Measurements from ENCODE around the gene GALNT18.

Gene GALNT18

GRCh38 chr11:11581481-11581880 is 40.3 kb downstream of the GALNT18 start:
- TF ChIP-seq EP300 (IDR thresholded peaks at IDR 0.05; ENCODE audit: borderline replicate concordance) (no peak), NFIC (IDR thresholded peaks at IDR 0.05) (no peak), CREB1 (IDR thresholded peaks at IDR 0.05; ENCODE audit: low read depth) (no peak), FOXM1 (IDR thresholded peaks at IDR 0.05; ENCODE audit: borderline replicate concordance, low read depth) (no peak)
- TF ChIP-seq, protein P1, sequence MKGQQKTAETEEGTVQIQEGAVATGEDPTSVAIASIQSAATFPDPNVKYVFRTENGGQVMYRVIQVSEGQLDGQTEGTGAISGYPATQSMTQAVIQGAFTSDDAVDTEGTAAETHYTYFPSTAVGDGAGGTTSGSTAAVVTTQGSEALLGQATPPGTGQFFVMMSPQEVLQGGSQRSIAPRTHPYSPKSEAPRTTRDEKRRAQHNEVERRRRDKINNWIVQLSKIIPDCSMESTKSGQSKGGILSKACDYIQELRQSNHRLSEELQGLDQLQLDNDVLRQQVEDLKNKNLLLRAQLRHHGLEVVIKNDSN (IDR thresholded peaks at IDR 0.05) = no peak
- TF ChIP-seq, protein P2, sequence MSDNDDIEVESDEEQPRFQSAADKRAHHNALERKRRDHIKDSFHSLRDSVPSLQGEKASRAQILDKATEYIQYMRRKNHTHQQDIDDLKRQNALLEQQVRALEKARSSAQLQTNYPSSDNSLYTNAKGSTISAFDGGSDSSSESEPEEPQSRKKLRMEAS (IDR thresholded peaks at IDR 0.05) = no peak
- TF ChIP-seq, protein P3, sequence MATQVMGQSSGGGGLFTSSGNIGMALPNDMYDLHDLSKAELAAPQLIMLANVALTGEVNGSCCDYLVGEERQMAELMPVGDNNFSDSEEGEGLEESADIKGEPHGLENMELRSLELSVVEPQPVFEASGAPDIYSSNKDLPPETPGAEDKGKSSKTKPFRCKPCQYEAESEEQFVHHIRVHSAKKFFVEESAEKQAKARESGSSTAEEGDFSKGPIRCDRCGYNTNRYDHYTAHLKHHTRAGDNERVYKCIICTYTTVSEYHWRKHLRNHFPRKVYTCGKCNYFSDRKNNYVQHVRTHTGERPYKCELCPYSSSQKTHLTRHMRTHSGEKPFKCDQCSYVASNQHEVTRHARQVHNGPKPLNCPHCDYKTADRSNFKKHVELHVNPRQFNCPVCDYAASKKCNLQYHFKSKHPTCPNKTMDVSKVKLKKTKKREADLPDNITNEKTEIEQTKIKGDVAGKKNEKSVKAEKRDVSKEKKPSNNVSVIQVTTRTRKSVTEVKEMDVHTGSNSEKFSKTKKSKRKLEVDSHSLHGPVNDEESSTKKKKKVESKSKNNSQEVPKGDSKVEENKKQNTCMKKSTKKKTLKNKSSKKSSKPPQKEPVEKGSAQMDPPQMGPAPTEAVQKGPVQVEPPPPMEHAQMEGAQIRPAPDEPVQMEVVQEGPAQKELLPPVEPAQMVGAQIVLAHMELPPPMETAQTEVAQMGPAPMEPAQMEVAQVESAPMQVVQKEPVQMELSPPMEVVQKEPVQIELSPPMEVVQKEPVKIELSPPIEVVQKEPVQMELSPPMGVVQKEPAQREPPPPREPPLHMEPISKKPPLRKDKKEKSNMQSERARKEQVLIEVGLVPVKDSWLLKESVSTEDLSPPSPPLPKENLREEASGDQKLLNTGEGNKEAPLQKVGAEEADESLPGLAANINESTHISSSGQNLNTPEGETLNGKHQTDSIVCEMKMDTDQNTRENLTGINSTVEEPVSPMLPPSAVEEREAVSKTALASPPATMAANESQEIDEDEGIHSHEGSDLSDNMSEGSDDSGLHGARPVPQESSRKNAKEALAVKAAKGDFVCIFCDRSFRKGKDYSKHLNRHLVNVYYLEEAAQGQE (IDR thresholded peaks at IDR 0.05; ENCODE audit: low read depth) = no peak

GRCh38 chr11:11580841-11581411 is 40.9 kb downstream of the GALNT18 start:
- no peak for TF ChIP-seq TEAD4 (IDR thresholded peaks at IDR 0.05)
- TF ChIP-seq, protein P3 (IDR thresholded peaks at IDR 0.05; ENCODE audit: low read depth) = no peak
- no peak for TF ChIP-seq TAF1 (IDR thresholded peaks at IDR 0.05; ENCODE audit: low read depth)
- TF ChIP-seq, protein P1 (IDR thresholded peaks at IDR 0.05) = no peak
- no peak for TF ChIP-seq NFIC (IDR thresholded peaks at IDR 0.05)
- TF ChIP-seq EGR1 (IDR thresholded peaks at IDR 0.05) = no peak
- TF ChIP-seq CEBPB (IDR thresholded peaks at IDR 0.05) = no peak
- TF ChIP-seq EP300 (IDR thresholded peaks at IDR 0.05; ENCODE audit: borderline replicate concordance) = no peak
- TF ChIP-seq, protein P2 (IDR thresholded peaks at IDR 0.05) = no peak
- no peak for TF ChIP-seq TCF12 (IDR thresholded peaks at IDR 0.05; ENCODE audit: low read depth)
- no peak for TF ChIP-seq YY1 (IDR thresholded peaks at IDR 0.05; ENCODE audit: low read depth)
- TF ChIP-seq FOXM1 (IDR thresholded peaks at IDR 0.05; ENCODE audit: borderline replicate concordance, low read depth) = no peak

DNA sequence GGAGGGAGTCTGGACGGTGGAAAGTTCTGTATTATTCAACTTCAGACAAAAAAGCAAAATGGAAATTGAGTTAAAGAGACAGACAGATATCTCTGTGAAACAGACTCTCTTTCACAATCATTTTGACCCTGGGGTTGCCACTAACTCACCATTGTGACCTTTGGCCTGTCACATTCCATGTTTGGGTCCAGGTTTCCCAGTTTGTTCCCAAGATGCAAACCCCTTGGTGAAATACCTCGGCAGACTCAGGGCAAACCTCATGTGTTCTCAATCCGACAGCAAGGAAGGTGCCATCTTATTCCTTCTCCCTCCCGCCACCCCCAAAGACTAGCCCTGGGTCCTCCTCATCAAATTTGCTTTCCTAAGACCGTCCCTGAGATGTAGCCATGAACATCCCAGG is 41.8 kb downstream of the GALNT18 start:
- TF ChIP-seq, protein P3 (IDR thresholded peaks at IDR 0.05; ENCODE audit: low read depth) = no peak
- TF ChIP-seq EGR1 (IDR thresholded peaks at IDR 0.05) (no peak), ZBTB7A (IDR thresholded peaks at IDR 0.05; ENCODE audit: low read depth) (no peak), CREB1 (IDR thresholded peaks at IDR 0.05; ENCODE audit: low read depth) (no peak), TEAD4 (IDR thresholded peaks at IDR 0.05) (no peak), FOXM1 (IDR thresholded peaks at IDR 0.05; ENCODE audit: borderline replicate concordance, low read depth) (no peak), NFIC (IDR thresholded peaks at IDR 0.05) (no peak)
- TF ChIP-seq, protein P2 (IDR thresholded peaks at IDR 0.05) = no peak

DNA sequence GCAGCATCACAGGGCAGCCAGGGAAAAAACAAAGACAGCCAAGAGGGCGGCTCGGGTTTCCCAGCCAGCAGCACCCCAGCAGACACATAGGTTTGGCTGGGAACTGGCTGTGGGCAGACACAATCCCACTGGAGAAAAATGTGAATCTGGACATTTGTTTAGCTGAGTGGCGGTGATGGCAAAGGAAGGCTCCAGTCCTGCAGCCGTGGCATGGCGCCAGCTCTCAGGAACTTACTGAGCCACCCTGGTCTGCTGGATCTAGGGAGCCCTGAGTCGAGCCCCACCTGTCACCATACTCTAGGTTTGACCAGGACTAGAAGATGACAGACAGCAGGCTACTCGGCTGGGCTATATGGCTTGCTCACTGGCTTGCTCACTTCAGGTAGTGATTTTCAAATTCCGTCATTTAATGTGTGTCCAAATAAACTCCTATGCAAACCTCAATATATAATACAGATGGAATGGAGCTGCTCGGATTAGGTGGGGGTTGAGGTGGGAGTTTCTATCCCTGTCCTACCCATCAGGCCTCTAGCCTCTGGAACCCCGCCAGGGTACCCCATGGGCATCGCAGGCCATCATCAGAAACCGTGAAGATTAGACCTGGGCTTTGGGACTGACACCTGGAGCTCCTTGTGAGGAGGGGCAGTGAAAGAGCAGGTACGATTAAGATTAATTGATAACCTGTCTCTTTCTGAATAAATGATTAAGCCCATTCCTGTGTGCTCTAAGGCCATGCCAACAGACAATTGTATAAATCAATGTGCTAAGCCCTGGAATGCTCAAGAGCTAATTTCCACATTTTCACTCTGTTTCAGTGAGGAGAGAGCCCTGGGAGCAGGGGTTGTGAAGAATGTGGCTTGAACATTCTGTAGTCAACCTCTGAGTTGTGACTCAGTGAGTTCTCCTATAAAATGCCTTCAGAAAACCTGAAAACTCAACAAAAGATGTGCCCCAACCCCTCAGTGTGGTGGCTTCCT is 42.5 kb downstream of the GALNT18 start:
- TF ChIP-seq, protein P2 (IDR thresholded peaks at IDR 0.05) = no peak
- TF ChIP-seq TAF1 (IDR thresholded peaks at IDR 0.05; ENCODE audit: low read depth) = no peak
- TF ChIP-seq FOXM1 (IDR thresholded peaks at IDR 0.05; ENCODE audit: borderline replicate concordance, low read depth) = no peak
- no peak for TF ChIP-seq TEAD4 (IDR thresholded peaks at IDR 0.05)
- TF ChIP-seq YY1 (IDR thresholded peaks at IDR 0.05; ENCODE audit: low read depth) = no peak
- TF ChIP-seq, protein P1 (IDR thresholded peaks at IDR 0.05) = no peak
- TF ChIP-seq, protein P3 (IDR thresholded peaks at IDR 0.05; ENCODE audit: low read depth) = no peak
- TF ChIP-seq CREB1 (IDR thresholded peaks at IDR 0.05; ENCODE audit: low read depth) = no peak
- TF ChIP-seq TCF12 (IDR thresholded peaks at IDR 0.05; ENCODE audit: low read depth) = no peak
- TF ChIP-seq ZBTB7A (IDR thresholded peaks at IDR 0.05; ENCODE audit: low read depth) = no peak
- TF ChIP-seq RAD21 (IDR thresholded peaks at IDR 0.05; ENCODE audit: low read depth) = no peak
- no peak for TF ChIP-seq EP300 (IDR thresholded peaks at IDR 0.05; ENCODE audit: borderline replicate concordance)
- TF ChIP-seq NFIC (IDR thresholded peaks at IDR 0.05) = no peak
- no peak for TF ChIP-seq EGR1 (IDR thresholded peaks at IDR 0.05)

Data from Ishikawa (cell line).